H9 (cell line): ENCODE results near the gene ALG11. TPM values are rescaled to one million over a fixed set of nuclear protein-coding genes. Genes with fewer than 3 reads are reported as not detected.

Experiments
- DNase-seq: peaks from one replicate; pipeline ENCODE4 v3.0.0-alpha.2; 2017
- H2AFZ ChIP-seq: one replicate; pipeline ENCODE4 v1.6.1; 2013; ENCODE audit warnings: mild to moderate bottlenecking, low read length, control low read depth, moderate library complexity
- H2AK5ac ChIP-seq: 2 replicates; pipeline ENCODE4 v1.6.1; 2013; ENCODE audit warnings: low read length, control low read depth, mixed read lengths; ENCODE audit not compliant: insufficient read length
- H2BK120ac ChIP-seq: one replicate; pipeline ENCODE4 v1.6.1; 2013; ENCODE audit warnings: low read depth, mild to moderate bottlenecking, low read length, control low read depth, inconsistent platforms; ENCODE audit not compliant: poor library complexity, severe bottlenecking
- H2BK12ac ChIP-seq: 2 replicates; pipeline ENCODE4 v1.6.1; 2013; ENCODE audit warnings: low read length, control low read depth, mixed read lengths, low read depth; ENCODE audit not compliant: insufficient read length
- H2BK15ac ChIP-seq: 2 replicates; pipeline ENCODE4 v1.6.1; 2013; ENCODE audit warnings: low read depth, low read length, control low read depth
- H2BK20ac ChIP-seq: one replicate; pipeline ENCODE4 v1.6.1; 2013; ENCODE audit warnings: low read depth, mild to moderate bottlenecking, low read length, control low read depth, inconsistent platforms; ENCODE audit not compliant: poor library complexity, severe bottlenecking
- H2BK5ac ChIP-seq: 2 replicates; pipeline ENCODE4 v1.6.1; 2013; ENCODE audit warnings: low read length, control low read depth, mixed read lengths; ENCODE audit not compliant: insufficient read length
- H3K14ac ChIP-seq: 2 replicates; pipeline ENCODE4 v1.6.1; 2013; ENCODE audit warnings: low read length, control low read depth; ENCODE audit not compliant: insufficient read depth
- H3K18ac ChIP-seq: 2 replicates; pipeline ENCODE4 v1.6.1; 2013; ENCODE audit warnings: low read depth, mild to moderate bottlenecking, mixed read lengths, low read length, control low read depth; ENCODE audit not compliant: insufficient read length
- H3K23ac ChIP-seq: 2 replicates; pipeline ENCODE4 v1.6.1; 2013; ENCODE audit warnings: low read length, control low read depth, mixed read lengths, low read depth; ENCODE audit not compliant: insufficient read length
- H3K23me2 ChIP-seq: 2 replicates; pipeline ENCODE4 v1.6.1; 2013; ENCODE audit warnings: low read depth, mild to moderate bottlenecking, mixed read lengths, low read length, control low read depth; ENCODE audit not compliant: insufficient read length, poor library complexity, severe bottlenecking
- H3K27ac ChIP-seq: 2 replicates; pipeline ENCODE4 v1.5.1; 2013; ENCODE audit warnings: low read length, control low read depth, mixed read lengths, low read depth; ENCODE audit not compliant: insufficient read length
- H3K27me3 ChIP-seq: 2 replicates; pipeline ENCODE4 v1.6.1; 2013; ENCODE audit warnings: low read length, control low read depth, inconsistent platforms; ENCODE audit not compliant: insufficient read depth
- H3K4ac ChIP-seq: 2 replicates; pipeline ENCODE4 v1.6.1; 2013; ENCODE audit warnings: low read depth, mild to moderate bottlenecking, control low read depth, inconsistent platforms, low read length, moderate library complexity
- H3K4me1 ChIP-seq: 2 replicates; pipeline ENCODE4 v1.6.1; 2013; ENCODE audit warnings: low read length, control low read depth, inconsistent platforms; ENCODE audit not compliant: insufficient read depth
- H3K4me2 ChIP-seq: 2 replicates; pipeline ENCODE4 v1.6.1; 2013; ENCODE audit warnings: low read length, control low read depth, mixed read lengths; ENCODE audit not compliant: insufficient read length, insufficient read depth
- H3K56ac ChIP-seq: 2 replicates; pipeline ENCODE4 v1.6.1; 2013; ENCODE audit warnings: low read depth, mild to moderate bottlenecking, mixed read lengths, low read length, control low read depth; ENCODE audit not compliant: insufficient read length
- H3K79me1 ChIP-seq: 2 replicates; pipeline ENCODE4 v1.6.1; 2013; ENCODE audit warnings: low read depth, mild to moderate bottlenecking, moderate library complexity, low read length, control low read depth, inconsistent platforms; ENCODE audit not compliant: insufficient read depth, poor library complexity, severe bottlenecking
- H3K79me2 ChIP-seq: 2 replicates; pipeline ENCODE4 v1.6.1; 2013; ENCODE audit warnings: low read length, control low read depth, inconsistent platforms; ENCODE audit not compliant: insufficient read depth
- H3K9ac ChIP-seq: 2 replicates; pipeline ENCODE4 v1.6.1; 2013; ENCODE audit warnings: low read length, control low read depth, mixed read lengths; ENCODE audit not compliant: insufficient read length; ENCODE audit errors: extremely low read depth
- H3K9me3 ChIP-seq: one replicate; pipeline ENCODE4 v1.6.1; 2013; ENCODE audit warnings: low read depth, low read length, inconsistent platforms; ENCODE audit not compliant: control insufficient read depth
- H3T11ph ChIP-seq: one replicate; pipeline ENCODE4 v1.6.1; 2013; ENCODE audit warnings: mild to moderate bottlenecking, low read length, control low read depth, inconsistent platforms
- H4K20me1 ChIP-seq: one replicate; pipeline ENCODE4 v1.6.1; 2013; ENCODE audit not compliant: control insufficient read depth, insufficient read length, insufficient read depth
- H4K5ac ChIP-seq: 2 replicates; pipeline ENCODE4 v1.6.1; 2013; ENCODE audit warnings: low read depth, mild to moderate bottlenecking, mixed read lengths, low read length, control low read depth; ENCODE audit not compliant: insufficient read length
- H4K8ac ChIP-seq: replicated peaks from 2 replicates; pipeline ENCODE4 v1.6.1; 2013; ENCODE audit warnings: low read length, control low read depth, mixed read lengths, low read depth; ENCODE audit not compliant: insufficient read length
- H4K91ac ChIP-seq: 2 replicates; pipeline ENCODE4 v1.6.1; 2013; ENCODE audit warnings: low read depth, mild to moderate bottlenecking, moderate library complexity, mixed read lengths, low read length, control low read depth; ENCODE audit not compliant: insufficient read length
- H3K27ac Mint-ChIP-seq, 3 experiments: 2 replicates in 2 of 3; 3 replicates in 1 of 3; pipeline ENCODE4 v1.8.0; 2020 to 2021; ENCODE audit warnings: mixed read lengths in 3 of 3, mild to moderate bottlenecking in 1 of 3, moderate library complexity in 1 of 3
- H3K27me3 Mint-ChIP-seq: 2 replicates; pipeline ENCODE4 v1.8.0; 2021; ENCODE audit warnings: low read depth, mild to moderate bottlenecking, moderate library complexity, mixed read lengths
- H3K36me3 Mint-ChIP-seq, 3 experiments: 2 replicates in 2 of 3; 3 replicates in 1 of 3; pipeline ENCODE4 v1.8.0; 2020 to 2021; ENCODE audit warnings: low read depth in 3 of 3, mixed read lengths in 3 of 3; ENCODE audit not compliant: insufficient read depth in 1 of 3
- H3K4me1 Mint-ChIP-seq, 2 experiments: 2 replicates each; pipeline ENCODE4 v1.8.0; 2020; ENCODE audit warnings: mixed read lengths in 2 of 2
- H3K4me3 Mint-ChIP-seq, 2 experiments: 2 replicates in 1 of 2; 3 replicates in 1 of 2; pipeline ENCODE4 v1.8.0; 2020 to 2021; ENCODE audit warnings: mild to moderate bottlenecking in 2 of 2, mixed read lengths in 2 of 2, moderate library complexity in 1 of 2
- H3K9me3 Mint-ChIP-seq, 2 experiments: 2 replicates in 1 of 2; 3 replicates in 1 of 2; pipeline ENCODE4 v1.8.0; 2020; ENCODE audit warnings: mild to moderate bottlenecking in 2 of 2, mixed read lengths in 2 of 2, moderate library complexity in 1 of 2
- CTCF ChIP-seq: fragments of 200-600 bp; sonication (generic); conservative IDR thresholded peaks from 3 replicates; pipeline ENCODE4 v1.8.0; 2021; ENCODE audit warnings: antibody characterized with exemption, mild to moderate bottlenecking
- WGBS: extraction: QIAGEN DNeasy Blood & Tissue Kit; methylation state at CpG from one replicate; pipeline ENCODE4 v1.1.7; 2013; ENCODE audit warnings: missing lambda C conversion rate, low lambda C conversion rate, mixed read lengths; ENCODE audit not compliant: insufficient read length; ENCODE audit errors: extremely low coverage; 5-methylcytosine and 5-hydroxymethylcytosine counted together
- total RNA-seq: library from RNA; stranded (reverse); gene quantifications from 2 replicates; pipeline ENCODE4 v1.2.1, GENCODE V29; 2021

ALG11 gene
- total RNA-seq, 1 experiment from 2014 or later: 46.6 TPM

- Histone ChIP-seq H3K79me1 (peaks cover 2% of the 10 kb centered on the region), H2BK12ac (no peak overlapping the region), H3K27me3 (no peaks in the 10 kb centered on the region), H3K56ac (no peak overlapping the region), H3K4me1 (no peaks in the 10 kb centered on the region), H2BK120ac (no peak overlapping the region), H2AFZ (no peak overlapping the region), H3K9ac (no peak overlapping the region), H3K4ac (no peak overlapping the region), H4K5ac (no peak overlapping the region), H3T11ph (no peak overlapping the region), H2BK15ac (no peak overlapping the region), H2AK5ac (no peak overlapping the region), H3K23me2 (no peaks in the 10 kb centered on the region), H3K4me2 (no peak overlapping the region), H3K18ac (no peak overlapping the region), H2BK20ac (no peak overlapping the region), H3K27ac (no peak overlapping the region), H2BK5ac (no peak overlapping the region), H3K79me2 (no peaks in the 10 kb centered on the region), H3K9me3 (no peaks in the 10 kb centered on the region), H3K23ac (no peak overlapping the region), H3K14ac (no peak overlapping the region), H4K20me1 (peaks cover 4% of the 10 kb centered on the region), H4K8ac (no peak overlapping the region), H4K91ac (no peak overlapping the region)
- H3K27me3 Mint-ChIP-seq: no peaks in the 10 kb centered on the region
- DNase-seq: no peak
- H3K4me1 Mint-ChIP-seq: no peaks in the 10 kb centered on the region
- no peak overlapping the region for H3K4me3 Mint-ChIP-seq
- WGBS: no CpG with 5 or more reads among the region's 2 CpGs
- no peak for TF ChIP-seq CTCF
- peaks cover 2 to 4% of the 10 kb centered on the region in 2 experiments; a peak in 3 of 5 replicates for H3K9me3 Mint-ChIP-seq
- H3K27ac Mint-ChIP-seq: no peak overlapping the region
- H3K36me3 Mint-ChIP-seq: peaks cover 37 to 87% (median 78%) of the 10 kb centered on the region in 3 experiments; a peak in 6 of 7 replicates
These were observed 10.2 kb downstream of the ALG11 start for GRCh38 chr13:52022356-52022755.
